Purkinje cell (primary cell): ENCODE measurements around the gene HSPA5. TPM values are rescaled to one million over a fixed set of nuclear protein-coding genes. Genes with fewer than 3 reads are reported as not detected.

Experiments used
- polyA plus RNA-seq: library from polyadenylated mRNA; unstranded; fragments of >200 nt; fragmentation: Nextera tagmentation; gene quantifications from 2 replicates; pipeline ENCODE4 v1.2.1, GENCODE V29; 2014

The HSPA5 gene
- polyA plus RNA-seq: 280 and 295 TPM in 2 replicates

DNA sequence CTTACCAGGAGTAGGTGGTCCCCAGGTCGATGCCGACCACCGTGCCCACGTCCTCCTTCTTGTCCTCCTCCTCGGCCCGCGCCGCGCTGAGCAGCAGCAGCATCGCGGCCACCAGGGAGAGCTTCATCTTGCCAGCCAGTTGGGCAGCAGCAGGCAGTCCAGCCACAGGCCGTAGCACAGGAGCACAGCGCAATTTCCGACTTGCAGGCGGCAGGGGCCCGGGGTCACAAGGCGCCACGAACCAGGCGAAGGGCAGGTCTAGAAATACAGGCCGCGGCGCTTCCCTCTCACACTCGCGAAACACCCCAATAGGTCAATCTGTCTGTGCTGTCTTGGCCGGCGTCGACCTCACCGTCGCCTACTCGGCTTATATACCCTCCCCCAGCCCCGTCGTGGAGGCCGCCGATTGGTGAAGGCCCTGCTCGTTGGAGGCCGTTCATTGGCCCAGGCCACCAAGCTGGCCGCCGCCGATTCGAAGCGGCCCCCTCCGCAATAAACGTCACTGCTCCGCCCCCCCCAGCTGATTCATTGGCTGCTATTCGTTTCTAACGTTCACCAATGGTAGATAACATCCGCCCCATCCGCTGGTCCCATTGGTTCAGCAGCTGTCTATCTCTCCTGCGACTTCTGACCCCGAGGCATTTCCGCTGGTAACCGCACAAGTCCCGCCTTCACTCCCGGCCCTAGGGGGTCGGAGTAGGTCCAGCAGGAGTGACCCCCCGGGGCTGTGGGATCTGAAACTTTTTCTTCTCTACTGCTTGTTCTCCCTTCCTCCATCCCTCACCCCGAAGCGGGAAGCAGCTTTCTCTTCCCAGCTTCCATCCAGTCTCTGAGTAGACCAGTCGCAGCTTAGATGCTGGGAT lies at the start of gene HSPA5:
Gene HSPA5, minus strand, starts transcription at position 344 of the 863 bp plus-strand sequence. Its CDS starts 217 bp downstream, at position 127.

DNA sequence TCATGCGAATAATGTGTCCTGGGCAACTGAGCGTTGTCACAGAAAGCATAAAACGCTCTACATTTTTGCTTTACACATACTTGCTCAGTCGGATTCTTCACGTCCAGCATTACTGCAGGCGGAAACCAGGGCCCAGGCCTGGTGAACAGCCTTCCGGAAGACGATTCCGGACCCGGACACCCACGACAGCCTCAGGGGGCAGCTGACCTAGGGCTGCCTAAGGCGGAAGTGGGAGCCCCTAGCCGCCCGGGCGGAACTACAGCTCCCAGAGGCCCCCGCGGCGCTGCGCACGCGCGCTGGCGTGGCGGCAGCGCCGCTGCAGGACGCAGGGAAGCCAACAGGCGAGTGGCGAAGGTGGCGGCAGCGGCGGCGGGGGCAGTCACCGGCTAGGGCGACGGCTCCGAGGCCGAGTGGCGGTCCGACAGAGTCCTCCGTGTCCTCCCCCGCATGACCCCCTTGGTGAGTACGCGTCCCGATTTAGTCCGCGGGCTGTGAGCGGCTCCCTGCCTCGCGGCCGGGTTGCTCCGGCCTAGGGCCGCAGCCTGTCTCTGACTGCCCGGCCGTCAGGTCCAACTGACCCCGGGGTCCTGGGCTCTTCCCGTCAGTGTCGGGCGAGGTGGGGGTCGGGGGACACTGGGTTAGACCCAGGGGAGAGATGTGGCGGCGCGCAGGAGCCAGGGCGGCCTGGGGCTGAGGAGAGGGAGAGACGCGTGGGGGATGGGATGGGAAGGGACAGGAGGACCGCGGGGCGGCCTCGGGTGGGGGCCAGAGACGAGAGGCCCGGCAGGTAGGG lies 20.6 kb upstream of the HSPA5 start, which contains the start of gene GAPVD1:
Gene GAPVD1, plus strand, starts transcription at position 326 of the 793 bp plus-strand sequence. CDS start 37,096 bp downstream, outside the sequence.

DNA sequence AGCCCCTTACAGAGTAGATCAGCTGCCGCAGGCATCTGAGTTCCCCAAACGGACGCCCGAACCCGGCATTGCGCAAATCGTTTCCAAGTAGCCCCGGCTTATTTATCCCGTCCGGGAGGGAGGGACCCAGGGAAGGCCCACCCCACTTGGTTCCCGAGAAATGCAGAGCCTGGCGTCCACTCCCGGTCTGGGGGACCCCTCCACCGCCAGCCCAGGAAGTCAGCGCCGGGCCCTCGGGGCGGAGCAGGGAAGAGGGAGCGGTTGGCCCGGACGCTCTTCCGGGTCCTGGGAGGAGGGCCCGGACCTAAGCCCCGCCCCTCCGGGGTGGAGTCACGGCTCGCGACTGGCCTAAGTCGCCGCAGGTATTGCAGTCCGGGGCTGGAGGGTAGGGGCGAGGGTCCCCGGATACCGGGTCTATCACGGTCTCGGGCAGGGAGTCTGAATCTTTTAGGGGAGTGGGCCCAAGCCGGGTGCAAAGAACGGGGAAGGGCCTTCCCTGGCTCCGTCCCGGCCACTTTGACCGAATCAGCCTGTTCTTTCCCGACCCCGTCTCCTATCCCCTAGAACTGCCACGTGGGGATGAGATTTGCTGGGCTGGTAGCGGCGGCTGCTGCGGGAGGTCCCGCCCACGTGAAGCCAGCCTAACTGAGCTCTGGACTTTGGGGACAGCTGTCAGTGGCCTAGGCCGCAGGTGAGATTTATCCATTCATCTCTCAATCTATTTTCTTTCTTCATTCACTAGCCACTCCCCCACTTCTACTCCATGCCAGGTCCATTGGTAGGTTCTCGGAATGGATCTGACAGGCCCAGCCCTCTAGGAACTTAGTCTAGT lies 40.7 kb downstream of the HSPA5 start, which contains the start of gene RABEPK:
Gene RABEPK, plus strand, starts transcription at position 327 of the 832 bp plus-strand sequence. CDS start 2,472 bp downstream, outside the sequence.

DNA sequence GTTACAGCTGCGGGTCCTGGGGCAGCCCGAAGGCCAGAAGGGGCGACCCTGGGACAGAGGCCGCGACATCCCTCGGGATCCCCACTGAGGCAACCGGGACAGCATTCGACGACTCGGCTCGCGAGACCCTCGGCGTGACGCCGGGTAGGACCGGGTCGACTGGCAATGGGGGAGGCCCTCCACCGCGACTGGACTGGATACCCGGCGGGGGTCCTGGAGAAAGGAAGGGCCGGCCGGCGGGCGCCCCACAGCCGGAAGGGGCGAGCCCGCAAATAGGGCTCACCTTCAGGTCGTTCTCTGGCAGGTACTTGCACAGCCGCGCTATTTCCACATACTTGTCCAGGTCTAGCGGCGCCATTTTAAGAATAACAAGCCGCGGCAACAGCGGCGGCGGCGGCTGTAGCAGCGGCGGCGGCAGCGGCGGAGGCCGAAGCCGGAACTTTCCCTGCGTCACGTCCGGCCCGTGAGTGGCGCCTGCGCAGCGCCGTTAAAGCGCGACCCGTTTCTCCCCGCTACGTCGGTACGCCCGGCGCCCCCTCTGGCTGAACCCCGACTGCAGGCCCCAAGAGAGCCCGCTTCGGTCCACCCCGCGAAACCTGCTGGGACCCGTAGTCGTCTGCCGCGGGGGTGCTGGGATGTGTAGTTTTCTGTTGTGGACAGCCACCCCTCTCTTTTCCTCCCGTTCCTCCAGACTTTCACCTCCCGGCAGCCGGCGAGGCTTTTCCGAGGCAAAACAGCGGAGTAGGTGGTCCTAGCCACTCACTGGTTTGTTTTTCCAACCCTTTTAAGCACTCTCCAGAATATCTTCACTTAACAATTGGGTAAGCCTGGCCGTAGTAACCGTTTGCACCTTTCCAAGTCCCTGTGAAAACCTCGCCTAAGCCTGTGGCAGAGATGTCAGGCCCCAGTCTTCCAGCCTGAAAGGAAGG lies 51.5 kb downstream of the HSPA5 start, which contains the start of gene PPP6C:
Gene PPP6C, minus strand, starts transcription at position 443 of the 929 bp plus-strand sequence. Its CDS starts 85 bp downstream, at position 358.

Other genes starting within 250 kb of the HSPA5 start
- 6.9 and 9.5 TPM in 2 replicates for gene SCAI, start 97.8 kb downstream of the HSPA5 start, polyA plus RNA-seq
- 39.5 and 42.2 TPM in 2 replicates for gene PPP6C, start 51.5 kb downstream of the HSPA5 start, polyA plus RNA-seq
- gene RABEPK, start 40.8 kb downstream of the HSPA5 start, polyA plus RNA-seq: 21.6 and 21.9 TPM in 2 replicates
- 18.3 and 25.3 TPM in 2 replicates for gene GAPVD1, start 20.5 kb upstream of the HSPA5 start, polyA plus RNA-seq